Panc1 (cell line): ENCODE measurements around the gene THRSP. TPM values are rescaled to one million over a fixed set of nuclear protein-coding genes. Genes with fewer than 3 reads are reported as not detected.

Experiments used
- ATAC-seq: fragments of 200-7000 bp; cut with Tn5 transposase; 2 replicates; pipeline ENCODE4 v1.9.1; 2020; ENCODE audit warnings: mild to moderate bottlenecking, moderate library complexity
- BruUV-seq: library from RNA; stranded (reverse); fragments of 400-500 nt; replicated peaks from 2 replicates; lab custom pipeline; 2021; lab: Mats Ljungman, UMichigan
- CTCF ChIA-PET: fragments of 300-600 bp; sonication (Branson Sonifier 250); formaldehyde crosslinking; loops from one replicate; lab custom pipeline; 2022; ENCODE audit warnings: antibody characterized with exemption; lab: Charles Lee
- POLR2A ChIA-PET: fragments of 300-600 bp; sonication (Branson Sonifier 250); formaldehyde crosslinking; loops from one replicate; lab custom pipeline; 2022; ENCODE audit warnings: antibody characterized with exemption; lab: Charles Lee
- DNase-seq: peaks from one replicate; pipeline ENCODE4 v3.0.0-alpha.2; 2010; ENCODE audit warnings: low read depth, low spot score
- H3K27ac ChIP-seq: 2 replicates; pipeline ENCODE4 v1.5.1; 2011; ENCODE audit warnings: mild to moderate bottlenecking, low read length, inconsistent platforms
- H3K27me3 ChIP-seq: fragments of 200-500 bp; sonication (Bioruptor generic); 2 replicates; pipeline ENCODE4 v1.6.0; 2014; ENCODE audit warnings: low read length, inconsistent platforms; ENCODE audit not compliant: control insufficient read depth, insufficient read depth
- H3K36me3 ChIP-seq: fragments of 200-500 bp; sonication (Bioruptor generic); 2 replicates; pipeline ENCODE4 v1.5.1; 2014; ENCODE audit warnings: inconsistent platforms, mild to moderate bottlenecking, low read length, moderate library complexity; ENCODE audit not compliant: control insufficient read depth, insufficient read depth
- H3K4me1 ChIP-seq: 2 replicates; pipeline ENCODE4 v1.5.1; 2011; ENCODE audit warnings: inconsistent platforms, mild to moderate bottlenecking, low read length, moderate library complexity; ENCODE audit not compliant: control insufficient read depth, insufficient read depth
- H3K4me3 ChIP-seq, 2 experiments: 2 replicates each; pipeline ENCODE4 v1.5.1; 2011 to 2012; ENCODE audit warnings: low read depth in 2 of 2, low read length in 2 of 2, mild to moderate bottlenecking in 2 of 2, inconsistent platforms in 1 of 2, moderate library complexity in 1 of 2
- H3K9me3 ChIP-seq: fragments of 200-500 bp; sonication (Bioruptor generic); 2 replicates; pipeline ENCODE4 v1.5.1; 2014; ENCODE audit warnings: low read depth, mild to moderate bottlenecking, inconsistent platforms, low read length, moderate library complexity; ENCODE audit not compliant: control insufficient read depth, insufficient read depth
- POLR2AphosphoS5 ChIP-seq: IDR thresholded peaks from 2 replicates; pipeline ENCODE4 v1.6.1; 2012; ENCODE audit warnings: mild to moderate bottlenecking, low read depth, low read length, moderate library complexity
- SIN3A ChIP-seq: IDR thresholded peaks from 2 replicates; pipeline ENCODE4 v1.6.1; 2012; ENCODE audit warnings: low read depth, mild to moderate bottlenecking, low read length, moderate library complexity, borderline replicate concordance; ENCODE audit not compliant: insufficient read depth
- TCF7L2 ChIP-seq: IDR thresholded peaks from 2 replicates; pipeline ENCODE4 v1.6.1; 2011; ENCODE audit warnings: mild to moderate bottlenecking, low read depth, low read length, inconsistent platforms
- in situ Hi-C: cut with HindIII; loops from 2 replicates; pipeline ENCODE4 v1.10.0; 2016; ENCODE audit warnings: low sequenced_read_pairs, low pct_unique_long_range_greater_than_20kb
- intact Hi-C: fragments of 100-400 bp; cut with micrococcal nuclease; formaldehyde crosslinking; loops from one replicate; pipeline ENCODE4 v1.10.0; 2022; ENCODE audit not compliant: unreplicated experiment
- total RNA-seq: library from RNA; stranded (reverse); gene quantifications from one replicate; pipeline ENCODE4 v1.2.1, GENCODE V29; 2021; ENCODE audit not compliant: unreplicated experiment
- TF ChIP-seq, protein P1 (sequence below): fragments of 450-650 bp; IDR thresholded peaks from 2 replicates; pipeline ENCODE4 v1.5.1; 2017; ENCODE audit warnings: mild to moderate bottlenecking
- TF ChIP-seq, protein P2 (sequence below), 2 experiments: IDR thresholded peaks; 2 replicates each; pipeline ENCODE4 v1.6.1; 2011 to 2012; ENCODE audit warnings: low read depth in 2 of 2, control low read depth in 1 of 2, low read length in 1 of 2, mild to moderate bottlenecking in 1 of 2, moderate library complexity in 1 of 2; ENCODE audit not compliant: insufficient read depth in 1 of 2

THRSP gene
- total RNA-seq, 1 experiment from 2014 or later = not detected

DNA sequence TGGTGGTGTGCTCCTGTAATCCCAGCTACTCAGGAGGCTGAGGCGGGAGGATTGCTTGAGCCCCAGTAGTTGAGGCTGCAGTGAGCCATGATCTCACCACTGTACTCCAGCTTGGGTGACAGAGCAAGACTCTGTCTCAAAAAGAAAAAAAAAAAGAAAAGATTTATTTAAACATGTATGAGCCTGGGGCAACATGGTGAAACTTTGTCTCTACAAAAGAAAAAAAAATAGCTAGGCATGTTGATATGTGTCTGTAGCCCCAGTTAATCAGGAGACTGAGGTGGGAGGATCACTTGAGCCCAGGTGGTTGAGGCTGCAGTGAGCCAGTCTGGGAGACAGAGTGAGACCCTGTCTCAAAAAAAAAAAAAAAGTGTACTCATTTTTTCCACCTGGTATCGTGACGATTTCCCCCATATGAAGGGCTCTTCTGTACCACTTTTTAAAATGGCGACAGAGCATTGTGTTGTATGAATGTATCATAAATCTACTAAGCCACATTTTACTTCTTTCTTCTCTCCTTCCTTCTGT is 24.2 kb upstream of the THRSP start:
- no peak for DNase-seq
- Histone ChIP-seq H3K27me3 (no peaks in the 10 kb centered on the region), H3K36me3 (no peaks in the 10 kb centered on the region), H3K9me3 (no peaks in the 10 kb centered on the region), H3K4me3 (no peak overlapping the region), H3K4me1 (peaks cover 10% of the 10 kb centered on the region), H3K27ac (peak overlapping the region; percentile 81)
- in situ Hi-C loops = no loop called here
- TF ChIP-seq POLR2AphosphoS5 (no peak), TCF7L2 (no peak), SIN3A (no peak)
- TF ChIP-seq, protein P1, sequence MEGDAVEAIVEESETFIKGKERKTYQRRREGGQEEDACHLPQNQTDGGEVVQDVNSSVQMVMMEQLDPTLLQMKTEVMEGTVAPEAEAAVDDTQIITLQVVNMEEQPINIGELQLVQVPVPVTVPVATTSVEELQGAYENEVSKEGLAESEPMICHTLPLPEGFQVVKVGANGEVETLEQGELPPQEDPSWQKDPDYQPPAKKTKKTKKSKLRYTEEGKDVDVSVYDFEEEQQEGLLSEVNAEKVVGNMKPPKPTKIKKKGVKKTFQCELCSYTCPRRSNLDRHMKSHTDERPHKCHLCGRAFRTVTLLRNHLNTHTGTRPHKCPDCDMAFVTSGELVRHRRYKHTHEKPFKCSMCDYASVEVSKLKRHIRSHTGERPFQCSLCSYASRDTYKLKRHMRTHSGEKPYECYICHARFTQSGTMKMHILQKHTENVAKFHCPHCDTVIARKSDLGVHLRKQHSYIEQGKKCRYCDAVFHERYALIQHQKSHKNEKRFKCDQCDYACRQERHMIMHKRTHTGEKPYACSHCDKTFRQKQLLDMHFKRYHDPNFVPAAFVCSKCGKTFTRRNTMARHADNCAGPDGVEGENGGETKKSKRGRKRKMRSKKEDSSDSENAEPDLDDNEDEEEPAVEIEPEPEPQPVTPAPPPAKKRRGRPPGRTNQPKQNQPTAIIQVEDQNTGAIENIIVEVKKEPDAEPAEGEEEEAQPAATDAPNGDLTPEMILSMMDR = no peak
- TF ChIP-seq, protein P2, sequence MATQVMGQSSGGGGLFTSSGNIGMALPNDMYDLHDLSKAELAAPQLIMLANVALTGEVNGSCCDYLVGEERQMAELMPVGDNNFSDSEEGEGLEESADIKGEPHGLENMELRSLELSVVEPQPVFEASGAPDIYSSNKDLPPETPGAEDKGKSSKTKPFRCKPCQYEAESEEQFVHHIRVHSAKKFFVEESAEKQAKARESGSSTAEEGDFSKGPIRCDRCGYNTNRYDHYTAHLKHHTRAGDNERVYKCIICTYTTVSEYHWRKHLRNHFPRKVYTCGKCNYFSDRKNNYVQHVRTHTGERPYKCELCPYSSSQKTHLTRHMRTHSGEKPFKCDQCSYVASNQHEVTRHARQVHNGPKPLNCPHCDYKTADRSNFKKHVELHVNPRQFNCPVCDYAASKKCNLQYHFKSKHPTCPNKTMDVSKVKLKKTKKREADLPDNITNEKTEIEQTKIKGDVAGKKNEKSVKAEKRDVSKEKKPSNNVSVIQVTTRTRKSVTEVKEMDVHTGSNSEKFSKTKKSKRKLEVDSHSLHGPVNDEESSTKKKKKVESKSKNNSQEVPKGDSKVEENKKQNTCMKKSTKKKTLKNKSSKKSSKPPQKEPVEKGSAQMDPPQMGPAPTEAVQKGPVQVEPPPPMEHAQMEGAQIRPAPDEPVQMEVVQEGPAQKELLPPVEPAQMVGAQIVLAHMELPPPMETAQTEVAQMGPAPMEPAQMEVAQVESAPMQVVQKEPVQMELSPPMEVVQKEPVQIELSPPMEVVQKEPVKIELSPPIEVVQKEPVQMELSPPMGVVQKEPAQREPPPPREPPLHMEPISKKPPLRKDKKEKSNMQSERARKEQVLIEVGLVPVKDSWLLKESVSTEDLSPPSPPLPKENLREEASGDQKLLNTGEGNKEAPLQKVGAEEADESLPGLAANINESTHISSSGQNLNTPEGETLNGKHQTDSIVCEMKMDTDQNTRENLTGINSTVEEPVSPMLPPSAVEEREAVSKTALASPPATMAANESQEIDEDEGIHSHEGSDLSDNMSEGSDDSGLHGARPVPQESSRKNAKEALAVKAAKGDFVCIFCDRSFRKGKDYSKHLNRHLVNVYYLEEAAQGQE (IDR thresholded peaks at IDR 0.05; ENCODE audit: insufficient read depth in 1 of 2, low read depth in 2 of 2, low read length in 1 of 2) = no peak
- no peak for ATAC-seq
- CTCF ChIA-PET = no interaction called here
- intact Hi-C loops = no loop called here
- POLR2A ChIA-PET = interaction anchor here (0.6 kb wide), 1 partner anchor 494 kb away, joined by 6 read pairs; no protein-coding TSS in a partner anchor
- BruUV-seq = no TSS peak

DNA sequence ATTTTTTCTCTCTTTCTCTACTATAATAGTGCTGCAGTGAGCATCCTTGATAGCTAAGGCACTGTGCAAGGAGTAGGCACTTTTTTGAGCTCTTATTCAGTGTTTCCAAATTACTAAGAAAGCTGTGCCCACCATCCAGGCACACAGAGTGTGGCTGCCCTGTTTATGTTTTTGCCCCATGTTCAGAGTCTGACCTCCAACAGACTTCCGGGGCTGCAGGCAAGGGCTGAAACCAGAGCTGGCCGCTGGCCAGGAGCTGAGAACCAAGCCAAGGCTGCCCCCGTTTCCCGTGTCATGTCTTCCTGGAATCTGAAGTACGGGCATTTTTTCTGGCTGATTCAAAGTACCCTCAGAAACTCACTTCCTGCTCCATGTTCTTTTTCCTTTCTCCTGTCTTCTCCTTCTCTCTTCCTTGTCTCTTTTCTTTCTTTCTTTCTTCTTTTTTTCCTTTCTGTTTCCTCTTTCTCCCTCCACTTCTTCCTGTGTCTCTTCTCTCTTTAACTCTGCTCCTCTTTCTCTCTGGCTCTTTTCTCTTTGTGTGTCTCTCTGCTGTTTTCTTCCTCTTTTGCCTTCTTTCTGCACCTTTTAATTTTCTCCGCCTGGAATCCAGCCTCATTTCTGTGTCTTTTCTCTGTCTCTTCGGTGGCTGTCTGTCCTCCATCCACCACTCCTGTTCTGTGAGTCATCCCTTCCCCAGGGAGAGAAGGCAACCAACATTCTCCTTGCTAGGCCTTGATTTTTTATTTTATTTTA is 23.6 kb upstream of the THRSP start:
- intact Hi-C loops (no loop called here), in situ Hi-C loops (no loop called here)
- ATAC-seq (peak; percentile 75), DNase-seq (no peak)
- Histone ChIP-seq H3K9me3 (no peaks in the 10 kb centered on the region), H3K4me3 (peak overlapping the region; percentile 1 to 34; a peak in 2 of 4 replicates), H3K27me3 (no peaks in the 10 kb centered on the region), H3K4me1 (peaks cover 10% of the 10 kb centered on the region), H3K27ac (peak overlapping the region; percentile 81), H3K36me3 (no peaks in the 10 kb centered on the region)
- TF ChIP-seq TCF7L2 (no peak), SIN3A (no peak), POLR2AphosphoS5 (no peak)
- TF ChIP-seq, protein P2 (IDR thresholded peaks at IDR 0.05; ENCODE audit: insufficient read depth in 1 of 2, low read depth in 2 of 2, low read length in 1 of 2) = no peak
- TF ChIP-seq, protein P1 = no peak
- ChIA-PET POLR2A (interaction anchor here (0.6 kb wide), 2 partner anchors 37 to 495 kb away, joined by 3 to 6 read pairs; no protein-coding TSS in a partner anchor), CTCF (no interaction called here)
- no TSS peak for BruUV-seq
